22Rv1 (cell line): ENCODE results near the gene SNX25.

Experiments
- ZFX ChIP-seq: fragments of 450-650 bp; IDR thresholded peaks from 2 replicates; pipeline ENCODE4 v1.6.1; 2017; ENCODE audit warnings: antibody characterized with exemption, borderline replicate concordance
- TF ChIP-seq, protein P1 (sequence below): fragments of 450-650 bp; IDR thresholded peaks from 2 replicates; pipeline ENCODE4 v1.5.1; 2017; ENCODE audit warnings: mild to moderate bottlenecking

DNA sequence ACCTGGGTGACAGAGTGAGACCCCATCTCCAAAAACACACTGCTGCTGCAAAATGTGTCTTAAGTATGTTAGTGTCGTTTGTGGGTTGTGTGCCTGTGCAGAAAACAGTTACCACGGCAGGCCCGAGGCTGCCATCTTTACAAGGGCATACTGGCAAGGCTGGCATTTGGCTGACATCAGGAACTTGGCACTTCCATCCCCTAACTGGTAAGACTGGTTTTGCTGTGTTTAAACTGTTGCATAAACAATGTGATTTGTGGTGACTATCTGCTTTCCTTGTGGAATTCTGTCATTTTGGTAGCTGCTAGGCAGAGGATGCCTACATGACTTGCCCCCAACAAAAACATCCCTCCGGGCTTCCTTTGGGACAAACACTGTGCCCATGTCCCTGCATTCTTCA, 174.1 kb downstream of the SNX25 start:
- TF ChIP-seq, protein P1, sequence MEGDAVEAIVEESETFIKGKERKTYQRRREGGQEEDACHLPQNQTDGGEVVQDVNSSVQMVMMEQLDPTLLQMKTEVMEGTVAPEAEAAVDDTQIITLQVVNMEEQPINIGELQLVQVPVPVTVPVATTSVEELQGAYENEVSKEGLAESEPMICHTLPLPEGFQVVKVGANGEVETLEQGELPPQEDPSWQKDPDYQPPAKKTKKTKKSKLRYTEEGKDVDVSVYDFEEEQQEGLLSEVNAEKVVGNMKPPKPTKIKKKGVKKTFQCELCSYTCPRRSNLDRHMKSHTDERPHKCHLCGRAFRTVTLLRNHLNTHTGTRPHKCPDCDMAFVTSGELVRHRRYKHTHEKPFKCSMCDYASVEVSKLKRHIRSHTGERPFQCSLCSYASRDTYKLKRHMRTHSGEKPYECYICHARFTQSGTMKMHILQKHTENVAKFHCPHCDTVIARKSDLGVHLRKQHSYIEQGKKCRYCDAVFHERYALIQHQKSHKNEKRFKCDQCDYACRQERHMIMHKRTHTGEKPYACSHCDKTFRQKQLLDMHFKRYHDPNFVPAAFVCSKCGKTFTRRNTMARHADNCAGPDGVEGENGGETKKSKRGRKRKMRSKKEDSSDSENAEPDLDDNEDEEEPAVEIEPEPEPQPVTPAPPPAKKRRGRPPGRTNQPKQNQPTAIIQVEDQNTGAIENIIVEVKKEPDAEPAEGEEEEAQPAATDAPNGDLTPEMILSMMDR: no peak
- TF ChIP-seq ZFX: no peak
